HepG2 (cell line): ENCODE data around the gene IFNAR1. TPM values are rescaled to one million over a fixed set of nuclear protein-coding genes. Genes with fewer than 3 reads are reported as not detected.

Source experiments
- CREB3 ChIP-seq: sonication (generic); formaldehyde crosslinking; IDR thresholded peaks from 2 replicates; pipeline ENCODE4 v1.5.0; 2020; ENCODE audit warnings: missing genetic modification reagents
- FOXA3 ChIP-seq: IDR thresholded peaks from 2 replicates; pipeline ENCODE4 v1.6.1; 2016; ENCODE audit warnings: missing genetic modification reagents, missing compliant biosample characterization
- GFI1 ChIP-seq: sonication (generic); formaldehyde crosslinking; IDR thresholded peaks from 2 replicates; pipeline ENCODE4 v1.5.0; 2020; ENCODE audit warnings: missing genetic modification reagents, mild to moderate bottlenecking, borderline replicate concordance
- IRF2 ChIP-seq: IDR thresholded peaks from 2 replicates; pipeline ENCODE4 v1.6.1; 2018; ENCODE audit warnings: missing genetic modification reagents, missing compliant biosample characterization
- KMT2A ChIP-seq: sonication (generic); formaldehyde crosslinking; IDR thresholded peaks from 2 replicates; pipeline ENCODE4 v1.4.0; 2020; ENCODE audit warnings: missing genetic modification reagents
- MAFF ChIP-seq: IDR thresholded peaks from 2 replicates; pipeline ENCODE4 v1.6.1; 2011; ENCODE audit warnings: low read depth, low read length, improper control_type of control experiment
- MED1 ChIP-seq: sonication (generic); formaldehyde crosslinking; IDR thresholded peaks from 2 replicates; pipeline ENCODE4 v1.4.0; 2020; ENCODE audit warnings: missing genetic modification reagents
- MIXL1 ChIP-seq: IDR thresholded peaks from 2 replicates; pipeline ENCODE4 v1.6.1; 2016
- NR1H2 ChIP-seq: sonication (generic); formaldehyde crosslinking; IDR thresholded peaks from 2 replicates; pipeline ENCODE4 v1.8.1; 2022; ENCODE audit warnings: low read depth, missing genetic modification reagents, borderline replicate concordance
- SNAPC2 ChIP-seq: sonication (generic); formaldehyde crosslinking; IDR thresholded peaks from 2 replicates; pipeline ENCODE4 v1.8.1; 2022; ENCODE audit warnings: mild to moderate bottlenecking, missing genetic modification reagents
- THAP7 ChIP-seq: sonication (generic); formaldehyde crosslinking; IDR thresholded peaks from 2 replicates; pipeline ENCODE4 v1.8.1; 2023; ENCODE audit warnings: mild to moderate bottlenecking, missing genetic modification reagents
- ZBTB38 ChIP-seq: sonication (generic); formaldehyde crosslinking; IDR thresholded peaks from 2 replicates; pipeline ENCODE4 v1.5.1; 2020; ENCODE audit warnings: mild to moderate bottlenecking, missing genetic modification reagents
- ZC3H13 ChIP-seq: sonication (generic); formaldehyde crosslinking; IDR thresholded peaks from 2 replicates; pipeline ENCODE4 v1.8.1; 2023; ENCODE audit warnings: mild to moderate bottlenecking, missing genetic modification reagents, moderate library complexity
- ZNF431 ChIP-seq: sonication (generic); formaldehyde crosslinking; IDR thresholded peaks from 2 replicates; pipeline ENCODE4 v1.9.0; 2022; ENCODE audit warnings: missing genetic modification reagents, low read depth, mild to moderate bottlenecking, borderline replicate concordance
- ZNF441 ChIP-seq: sonication (generic); formaldehyde crosslinking; IDR thresholded peaks from 2 replicates; pipeline ENCODE4 v1.7.0; 2021; ENCODE audit warnings: missing genetic modification reagents, borderline replicate concordance
- ZNF552 ChIP-seq: sonication (generic); formaldehyde crosslinking; IDR thresholded peaks from 2 replicates; pipeline ENCODE4 v1.9.0; 2022; ENCODE audit warnings: missing genetic modification reagents, mild to moderate bottlenecking, borderline replicate concordance
- ZNF619 ChIP-seq: sonication (generic); formaldehyde crosslinking; IDR thresholded peaks from 2 replicates; pipeline ENCODE4 v1.4.0; 2020; ENCODE audit warnings: mild to moderate bottlenecking, missing genetic modification reagents
- ZNF674 ChIP-seq: sonication (generic); formaldehyde crosslinking; IDR thresholded peaks from 2 replicates; pipeline ENCODE4 v1.5.0; 2020; ENCODE audit warnings: low read depth, mild to moderate bottlenecking, missing genetic modification reagents
- polyA plus RNA-seq, 8 experiments: library from polyadenylated mRNA; depleted of rRNA in 3 of 8; stranded (reverse) in 7 of 8; unstranded in 1 of 8; fragments of >200 nt; fragmentation: Illumina TruSeq in 4 of 8; extraction: Trizol in 4 of 8; gene quantifications; 2 replicates each; pipeline versions ENCODE4 v1.2.1 to v1.2.3, GENCODE V29; 2011 to 2016; ENCODE audit warnings: low read depth in 4 of 8, missing spikeins in 1 of 8, mixed read lengths in 1 of 8; ENCODE audit not compliant: insufficient read depth in 1 of 8
- total RNA-seq, 5 experiments: library from RNA; depleted of rRNA; stranded (reverse); fragments of >200 nt; fragmentation: Illumina TruSeq; extraction: Trizol; gene quantifications; 2 replicates each; pipeline ENCODE4 v1.2.3, GENCODE V29; 2016; ENCODE audit warnings: low read depth in 1 of 5
- TF ChIP-seq, protein P1 (sequence below): sonication (generic); formaldehyde crosslinking; IDR thresholded peaks from 2 replicates; pipeline ENCODE4 v1.4.0; 2020; ENCODE audit warnings: missing genetic modification reagents, borderline replicate concordance
- TF ChIP-seq, protein P2 (sequence below): sonication (generic); formaldehyde crosslinking; IDR thresholded peaks from 2 replicates; pipeline ENCODE4 v1.4.0; 2020; ENCODE audit warnings: low read depth, mild to moderate bottlenecking, missing genetic modification reagents
- TF ChIP-seq, protein P3 (sequence below): sonication (generic); formaldehyde crosslinking; IDR thresholded peaks from 2 replicates; pipeline ENCODE4 v1.5.1; 2020; ENCODE audit warnings: mild to moderate bottlenecking, moderate library complexity, missing genetic modification reagents

The IFNAR1 gene
- total and polyA plus RNA-seq, 2 of the 13 experiments (the other 11 are each of a cell fraction or from before 2014, with no cell fraction given), result 6.7 to 9.3 TPM

GRCh38 chr21:33324291-33325221, at the start of gene IFNAR1 (continued):
- TF ChIP-seq ZNF674 (CRISPR knock-in tag) (peak; percentile 90; the same call in 1 of the 2 replicates), MAFF (no peak), FOXA3 (CRISPR knock-in tag) (0 out of 2 replicates have a peak, but pooled peaks have one; percentile 4), ZNF441 (CRISPR knock-in tag) (peak; percentile 60), KMT2A (CRISPR knock-in tag) (peak; percentile 67), GFI1 (no peak), SNAPC2 (CRISPR knock-in tag) (no peak; the same call in 1 of the 2 replicates), MED1 (CRISPR knock-in tag) (peak; percentile 13; the same call in 1 of the 2 replicates), ZBTB38 (CRISPR knock-in tag) (peak; percentile 60), MIXL1 (CRISPR knock-in tag) (peak; percentile 28; the same call in 1 of the 2 replicates), IRF2 (CRISPR knock-in tag) (peak; percentile 31; the same call in 1 of the 2 replicates), CREB3 (CRISPR knock-in tag) (peak; percentile 66), NR1H2 (no peak), THAP7 (CRISPR knock-in tag) (peak; percentile 74; the same call in 1 of the 2 replicates), ZC3H13 (peak; percentile 88), ZNF552 (CRISPR knock-in tag) (peak; percentile 27; the same call in 1 of the 2 replicates), ZNF431 (CRISPR knock-in tag) (peak; percentile 63; the same call in 1 of the 2 replicates), ZNF619 (CRISPR knock-in tag) (peak; percentile 77; the same call in 1 of the 2 replicates)
- TF ChIP-seq, protein P1, sequence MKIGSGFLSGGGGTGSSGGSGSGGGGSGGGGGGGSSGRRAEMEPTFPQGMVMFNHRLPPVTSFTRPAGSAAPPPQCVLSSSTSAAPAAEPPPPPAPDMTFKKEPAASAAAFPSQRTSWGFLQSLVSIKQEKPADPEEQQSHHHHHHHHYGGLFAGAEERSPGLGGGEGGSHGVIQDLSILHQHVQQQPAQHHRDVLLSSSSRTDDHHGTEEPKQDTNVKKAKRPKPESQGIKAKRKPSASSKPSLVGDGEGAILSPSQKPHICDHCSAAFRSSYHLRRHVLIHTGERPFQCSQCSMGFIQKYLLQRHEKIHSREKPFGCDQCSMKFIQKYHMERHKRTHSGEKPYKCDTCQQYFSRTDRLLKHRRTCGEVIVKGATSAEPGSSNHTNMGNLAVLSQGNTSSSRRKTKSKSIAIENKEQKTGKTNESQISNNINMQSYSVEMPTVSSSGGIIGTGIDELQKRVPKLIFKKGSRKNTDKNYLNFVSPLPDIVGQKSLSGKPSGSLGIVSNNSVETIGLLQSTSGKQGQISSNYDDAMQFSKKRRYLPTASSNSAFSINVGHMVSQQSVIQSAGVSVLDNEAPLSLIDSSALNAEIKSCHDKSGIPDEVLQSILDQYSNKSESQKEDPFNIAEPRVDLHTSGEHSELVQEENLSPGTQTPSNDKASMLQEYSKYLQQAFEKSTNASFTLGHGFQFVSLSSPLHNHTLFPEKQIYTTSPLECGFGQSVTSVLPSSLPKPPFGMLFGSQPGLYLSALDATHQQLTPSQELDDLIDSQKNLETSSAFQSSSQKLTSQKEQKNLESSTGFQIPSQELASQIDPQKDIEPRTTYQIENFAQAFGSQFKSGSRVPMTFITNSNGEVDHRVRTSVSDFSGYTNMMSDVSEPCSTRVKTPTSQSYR (CRISPR knock-in tag), result peak; percentile 4; the same call in 1 of the 2 replicates
- TF ChIP-seq, protein P2, sequence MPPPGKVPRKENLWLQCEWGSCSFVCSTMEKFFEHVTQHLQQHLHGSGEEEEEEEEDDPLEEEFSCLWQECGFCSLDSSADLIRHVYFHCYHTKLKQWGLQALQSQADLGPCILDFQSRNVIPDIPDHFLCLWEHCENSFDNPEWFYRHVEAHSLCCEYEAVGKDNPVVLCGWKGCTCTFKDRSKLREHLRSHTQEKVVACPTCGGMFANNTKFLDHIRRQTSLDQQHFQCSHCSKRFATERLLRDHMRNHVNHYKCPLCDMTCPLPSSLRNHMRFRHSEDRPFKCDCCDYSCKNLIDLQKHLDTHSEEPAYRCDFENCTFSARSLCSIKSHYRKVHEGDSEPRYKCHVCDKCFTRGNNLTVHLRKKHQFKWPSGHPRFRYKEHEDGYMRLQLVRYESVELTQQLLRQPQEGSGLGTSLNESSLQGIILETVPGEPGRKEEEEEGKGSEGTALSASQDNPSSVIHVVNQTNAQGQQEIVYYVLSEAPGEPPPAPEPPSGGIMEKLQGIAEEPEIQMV, result no peak
- TF ChIP-seq, protein P3, sequence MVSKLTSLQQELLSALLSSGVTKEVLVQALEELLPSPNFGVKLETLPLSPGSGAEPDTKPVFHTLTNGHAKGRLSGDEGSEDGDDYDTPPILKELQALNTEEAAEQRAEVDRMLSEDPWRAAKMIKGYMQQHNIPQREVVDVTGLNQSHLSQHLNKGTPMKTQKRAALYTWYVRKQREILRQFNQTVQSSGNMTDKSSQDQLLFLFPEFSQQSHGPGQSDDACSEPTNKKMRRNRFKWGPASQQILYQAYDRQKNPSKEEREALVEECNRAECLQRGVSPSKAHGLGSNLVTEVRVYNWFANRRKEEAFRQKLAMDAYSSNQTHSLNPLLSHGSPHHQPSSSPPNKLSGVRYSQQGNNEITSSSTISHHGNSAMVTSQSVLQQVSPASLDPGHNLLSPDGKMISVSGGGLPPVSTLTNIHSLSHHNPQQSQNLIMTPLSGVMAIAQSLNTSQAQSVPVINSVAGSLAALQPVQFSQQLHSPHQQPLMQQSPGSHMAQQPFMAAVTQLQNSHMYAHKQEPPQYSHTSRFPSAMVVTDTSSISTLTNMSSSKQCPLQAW, result peak; percentile 91
